Activated CD4-positive, alpha-beta memory T cell treated with anti-CD3 and anti-CD28 coated beads for 36 hours (primary cell): ENCODE results near the gene IL1R2. TPM values are rescaled to one million over a fixed set of nuclear protein-coding genes. Genes with fewer than 3 reads are reported as not detected.

ENCODE experiments used
- CTCF ChIA-PET: fragments of 350-600 bp; sonication (Branson Sonifier 250); formaldehyde crosslinking; loops from one replicate; lab custom pipeline; 2021; ENCODE audit warnings: antibody characterized with exemption, inconsistent platforms; lab: Charles Lee
- POLR2A ChIA-PET: fragments of 350-600 bp; sonication (Branson Sonifier 250); formaldehyde crosslinking; loops from one replicate; lab custom pipeline; 2021; ENCODE audit warnings: antibody characterized with exemption; lab: Charles Lee
- DNase-seq: peaks from one replicate; pipeline ENCODE4 v3.0.0-alpha.2; 2020
- H3K27ac Mint-ChIP-seq: one replicate; pipeline ENCODE4 v1.8.0; 2021; ENCODE audit warnings: mixed read lengths
- H3K27me3 Mint-ChIP-seq: one replicate; pipeline ENCODE4 v1.8.0; 2021; ENCODE audit warnings: mixed read lengths
- H3K36me3 Mint-ChIP-seq: one replicate; pipeline ENCODE4 v1.8.0; 2021; ENCODE audit warnings: mixed read lengths
- H3K4me1 Mint-ChIP-seq: one replicate; pipeline ENCODE4 v1.8.0; 2021; ENCODE audit warnings: low read depth, mixed read lengths
- H3K4me3 Mint-ChIP-seq: one replicate; pipeline ENCODE4 v1.8.0; 2021; ENCODE audit warnings: mild to moderate bottlenecking, mixed read lengths
- H3K9me3 Mint-ChIP-seq: one replicate; pipeline ENCODE4 v1.8.0; 2021; ENCODE audit warnings: mixed read lengths
- intact Hi-C: fragments of 100-400 bp; cut with micrococcal nuclease; formaldehyde crosslinking; loops from one replicate; pipeline ENCODE4 v1.15.1; 2023
- total RNA-seq, 2 experiments: library from RNA; stranded (reverse); gene quantifications; one replicate each; pipeline ENCODE4 v1.2.3, GENCODE V29; 2021

The IL1R2 gene, protein sequence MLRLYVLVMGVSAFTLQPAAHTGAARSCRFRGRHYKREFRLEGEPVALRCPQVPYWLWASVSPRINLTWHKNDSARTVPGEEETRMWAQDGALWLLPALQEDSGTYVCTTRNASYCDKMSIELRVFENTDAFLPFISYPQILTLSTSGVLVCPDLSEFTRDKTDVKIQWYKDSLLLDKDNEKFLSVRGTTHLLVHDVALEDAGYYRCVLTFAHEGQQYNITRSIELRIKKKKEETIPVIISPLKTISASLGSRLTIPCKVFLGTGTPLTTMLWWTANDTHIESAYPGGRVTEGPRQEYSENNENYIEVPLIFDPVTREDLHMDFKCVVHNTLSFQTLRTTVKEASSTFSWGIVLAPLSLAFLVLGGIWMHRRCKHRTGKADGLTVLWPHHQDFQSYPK
- 10 to 100 TPM; 35.6 to 36.2 TPM for total RNA-seq

DNA sequence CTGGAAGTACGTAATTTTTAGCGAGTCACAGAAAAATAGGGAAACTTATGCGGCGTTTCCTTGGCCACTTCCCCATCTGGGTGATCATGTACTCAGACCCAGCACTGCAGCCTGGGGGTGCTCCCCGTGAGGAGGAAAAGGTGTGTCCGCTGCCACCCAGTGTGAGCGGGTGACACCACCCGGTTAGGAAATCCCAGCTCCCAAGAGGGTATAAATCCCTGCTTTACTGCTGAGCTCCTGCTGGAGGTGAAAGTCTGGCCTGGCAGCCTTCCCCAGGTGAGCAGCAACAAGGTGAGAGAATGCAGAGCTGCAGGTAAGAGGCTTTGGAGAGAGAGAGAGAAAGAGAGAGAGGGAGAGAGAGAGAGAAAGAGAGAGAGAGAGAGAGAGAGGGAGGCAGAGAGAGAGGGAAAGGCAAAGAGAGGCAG lies at the start of gene IL1R2:
Gene IL1R2, plus strand, starts transcription at position 240 of the 425 bp plus-strand sequence. CDS start 16,616 bp downstream, outside the sequence.
- Mint-ChIP-seq H3K9me3 (no peaks in the 10 kb centered on the region), H3K27me3 (peaks cover 25% of the 10 kb centered on the region), H3K4me1 (no peaks in the 10 kb centered on the region), H3K4me3 (no peak within 1 kb of the TSS), H3K27ac (no peak within 1 kb of the TSS), H3K36me3 (no peaks in the 10 kb centered on the region)
- DNase-seq, result no peak
- intact Hi-C loops, result no loop called here
- ChIA-PET CTCF (no interaction called here), POLR2A (no interaction called here)

DNA sequence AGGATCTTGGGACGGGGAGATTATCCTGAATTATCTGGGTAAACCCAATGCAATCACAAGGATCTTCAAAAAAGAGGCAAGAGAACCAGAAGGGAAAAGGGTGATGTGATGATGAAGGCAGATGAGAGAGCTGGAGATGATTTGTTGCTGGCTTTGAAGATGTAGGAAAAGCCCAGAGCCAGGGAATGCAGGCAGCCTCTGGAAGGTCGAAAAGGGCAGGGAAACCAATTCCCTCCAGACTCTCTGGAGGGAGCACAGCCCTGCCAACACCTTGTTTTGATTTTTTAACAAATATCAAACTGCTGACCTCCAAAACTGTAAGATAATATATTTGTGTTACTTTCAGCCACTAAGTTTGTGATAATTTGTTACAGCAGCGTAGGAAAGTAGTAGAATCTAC lies 48.9 kb upstream of the IL1R2 start:
- Mint-ChIP-seq H3K4me1 (no peaks in the 10 kb centered on the region), H3K27me3 (peaks cover 12% of the 10 kb centered on the region), H3K36me3 (peaks cover under 1% of the 10 kb centered on the region), H3K4me3 (no peak overlapping the region), H3K27ac (no peak overlapping the region), H3K9me3 (peaks cover 12% of the 10 kb centered on the region)
- POLR2A ChIA-PET, result no interaction called here
- CTCF ChIA-PET, result no interaction called here
- intact Hi-C loops, result no loop called here
- DNase-seq, result no peak

DNA sequence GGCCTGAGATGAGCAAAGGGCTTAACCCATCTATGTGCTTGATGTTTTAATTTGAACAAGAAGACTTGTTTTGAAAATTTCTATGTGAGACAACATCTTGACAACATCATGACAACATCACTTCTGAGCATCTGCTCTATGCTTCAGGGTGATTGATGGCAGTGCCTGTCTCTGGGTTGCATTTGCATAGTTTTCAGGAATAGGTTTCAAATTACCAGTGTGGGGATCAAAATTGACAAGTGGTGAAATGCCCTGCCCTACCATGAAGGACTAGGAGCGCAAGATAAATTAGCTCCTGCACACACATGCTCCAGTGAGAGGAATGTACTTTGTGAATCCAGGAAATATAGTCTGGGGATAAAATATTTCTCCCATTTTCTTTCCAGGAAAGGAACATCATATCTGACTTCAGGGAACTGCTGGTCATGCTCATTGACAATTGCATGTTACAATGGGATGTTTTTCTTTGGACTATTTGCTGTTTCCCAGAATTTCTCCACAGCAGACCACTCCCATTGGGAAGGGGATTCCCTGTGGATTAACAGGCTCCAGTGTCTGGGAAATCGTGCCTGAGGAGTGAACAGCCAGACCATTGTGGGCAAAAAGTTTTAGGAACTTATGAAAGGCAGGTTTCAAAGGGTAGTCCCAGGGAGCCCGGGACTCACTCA lies 45.3 kb upstream of the IL1R2 start:
- H3K36me3 Mint-ChIP-seq, result peaks cover 3% of the 10 kb centered on the region

DNA sequence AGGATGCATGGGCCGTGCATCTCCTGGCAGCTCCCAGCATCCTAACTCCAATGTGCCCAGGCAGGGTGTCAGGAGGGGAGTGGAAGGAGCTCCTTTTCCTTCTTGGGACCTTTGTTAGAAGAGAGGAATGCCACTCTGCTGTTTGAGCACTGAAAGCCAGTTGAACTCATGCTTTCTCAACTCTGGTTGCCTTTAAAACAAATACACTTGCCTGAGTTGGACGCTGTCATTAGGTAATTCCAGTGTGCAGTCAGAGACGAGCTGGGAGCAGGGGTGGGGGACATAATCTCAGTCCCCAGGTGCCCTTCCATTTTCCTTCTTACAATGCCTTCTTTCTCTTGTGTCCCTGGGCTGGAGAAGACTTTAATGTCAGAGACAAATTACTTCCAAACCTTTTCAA lies 44.4 kb upstream of the IL1R2 start:
- peaks cover 3% of the 10 kb centered on the region for H3K27me3 Mint-ChIP-seq
- H3K27ac Mint-ChIP-seq, result no peak overlapping the region
- H3K4me3 Mint-ChIP-seq, result no peak overlapping the region
- ChIA-PET CTCF (no interaction called here), POLR2A (no interaction called here)
- peaks cover 8% of the 10 kb centered on the region for H3K9me3 Mint-ChIP-seq
- intact Hi-C loops, result no loop called here
- peaks cover 7% of the 10 kb centered on the region for H3K4me1 Mint-ChIP-seq
- no peak for DNase-seq
- H3K36me3 Mint-ChIP-seq, result peaks cover 3% of the 10 kb centered on the region

More for the DNA sequence above, 45.3 kb upstream of the IL1R2 start:
- peaks cover 3% of the 10 kb centered on the region for H3K27me3 Mint-ChIP-seq
- intact Hi-C loops, result no loop called here
- ChIA-PET POLR2A (no interaction called here), CTCF (no interaction called here)
- peaks cover 4% of the 10 kb centered on the region for H3K4me1 Mint-ChIP-seq
- H3K4me3 Mint-ChIP-seq, result no peak overlapping the region
- H3K9me3 Mint-ChIP-seq, result peaks cover 8% of the 10 kb centered on the region
- DNase-seq, result no peak
- H3K27ac Mint-ChIP-seq, result no peak overlapping the region

DNA sequence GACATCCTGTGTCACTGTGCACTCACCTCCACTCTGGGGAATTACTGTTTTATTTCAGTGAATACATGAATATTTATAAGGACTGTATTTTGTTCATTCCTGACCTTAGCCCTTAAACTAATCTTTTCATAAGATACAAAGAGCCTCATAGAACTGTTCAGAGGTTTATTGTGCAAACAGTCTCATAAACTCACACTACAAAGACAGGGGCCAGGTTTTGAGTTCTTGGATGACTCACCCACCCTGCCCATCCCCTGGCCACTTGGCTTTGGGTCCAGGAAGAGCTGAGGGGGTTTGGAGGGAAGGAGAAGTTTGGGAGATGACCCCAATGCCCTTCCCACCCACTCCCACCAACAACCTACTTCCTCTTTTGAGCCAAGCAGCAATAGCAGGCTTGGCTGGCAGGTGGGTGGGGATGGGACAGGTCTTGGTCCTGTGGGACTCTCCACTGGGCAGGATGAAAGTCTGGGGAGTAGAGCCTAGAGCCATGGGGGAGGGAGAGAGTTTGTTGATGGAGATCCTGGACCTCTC lies 43.1 kb upstream of the IL1R2 start:
- Mint-ChIP-seq H3K27me3 (peaks cover 3% of the 10 kb centered on the region), H3K27ac (no peak overlapping the region), H3K36me3 (peaks cover 3% of the 10 kb centered on the region), H3K4me1 (peaks cover 8% of the 10 kb centered on the region), H3K9me3 (peaks cover 8% of the 10 kb centered on the region), H3K4me3 (no peak overlapping the region)
- CTCF ChIA-PET, result interaction anchor here (1.3 kb wide), 1 partner anchor 65 kb away, joined by 4 read pairs; no protein-coding TSS in a partner anchor
- DNase-seq, result no peak
- intact Hi-C loops, result no loop called here
- POLR2A ChIA-PET, result no interaction called here

DNA sequence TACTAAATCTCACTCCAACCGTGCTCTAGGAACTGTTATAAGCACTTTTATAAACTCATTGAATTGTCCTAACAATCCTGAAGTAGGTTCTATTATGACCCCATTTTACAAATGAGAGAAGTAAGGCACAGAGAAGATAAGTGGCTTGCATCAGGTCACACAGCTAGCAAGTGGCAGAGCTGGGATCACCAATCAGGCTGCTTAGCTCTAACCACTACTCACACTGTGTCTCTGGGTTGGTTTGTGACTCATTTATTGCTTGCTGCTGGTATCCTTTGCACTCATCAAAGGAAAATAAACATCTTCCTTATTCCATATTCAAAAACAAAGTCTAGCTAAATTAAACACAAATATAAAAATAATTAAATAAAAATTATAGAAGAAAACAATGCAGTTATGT lies 42.5 kb upstream of the IL1R2 start:
- CTCF ChIA-PET, result interaction anchor here (1.3 kb wide), 1 partner anchor 65 kb away, joined by 4 read pairs; no protein-coding TSS in a partner anchor
- no peak overlapping the region for H3K4me3 Mint-ChIP-seq

DNA sequence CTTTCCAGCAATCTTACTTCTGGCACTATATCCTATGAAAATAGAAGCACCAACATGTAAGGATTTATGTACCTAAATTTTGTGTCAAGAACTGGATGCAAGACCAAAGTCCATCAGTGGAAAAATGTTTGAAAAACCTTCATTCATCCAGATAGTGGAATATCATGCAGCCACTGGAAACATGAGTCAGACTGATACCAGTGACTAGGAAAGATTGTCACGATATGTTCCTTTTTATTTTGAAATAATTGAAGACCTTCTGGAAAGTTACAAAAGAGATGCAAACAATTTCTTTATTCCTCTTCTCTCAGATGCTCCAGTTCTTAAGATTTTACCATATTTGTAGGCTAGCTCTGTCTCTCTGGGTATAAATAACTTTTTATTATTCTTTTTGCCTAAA lies 40.5 kb upstream of the IL1R2 start:
- CTCF ChIA-PET, result no interaction called here
- Mint-ChIP-seq H3K9me3 (peaks cover 8% of the 10 kb centered on the region), H3K4me1 (peaks cover 8% of the 10 kb centered on the region), H3K36me3 (peaks cover 3% of the 10 kb centered on the region), H3K27ac (no peak overlapping the region), H3K27me3 (no peaks in the 10 kb centered on the region), H3K4me3 (no peak overlapping the region)
- no peak for DNase-seq
- POLR2A ChIA-PET, result no interaction called here
- intact Hi-C loops, result no loop called here

More for the DNA sequence above, 42.5 kb upstream of the IL1R2 start:
- Mint-ChIP-seq H3K9me3 (peaks cover 8% of the 10 kb centered on the region), H3K27me3 (peaks cover 3% of the 10 kb centered on the region), H3K4me1 (peaks cover 8% of the 10 kb centered on the region), H3K36me3 (peaks cover 3% of the 10 kb centered on the region), H3K27ac (no peak overlapping the region)
- intact Hi-C loops, result no loop called here
- peak; percentile 30 for DNase-seq
- POLR2A ChIA-PET, result no interaction called here

DNA sequence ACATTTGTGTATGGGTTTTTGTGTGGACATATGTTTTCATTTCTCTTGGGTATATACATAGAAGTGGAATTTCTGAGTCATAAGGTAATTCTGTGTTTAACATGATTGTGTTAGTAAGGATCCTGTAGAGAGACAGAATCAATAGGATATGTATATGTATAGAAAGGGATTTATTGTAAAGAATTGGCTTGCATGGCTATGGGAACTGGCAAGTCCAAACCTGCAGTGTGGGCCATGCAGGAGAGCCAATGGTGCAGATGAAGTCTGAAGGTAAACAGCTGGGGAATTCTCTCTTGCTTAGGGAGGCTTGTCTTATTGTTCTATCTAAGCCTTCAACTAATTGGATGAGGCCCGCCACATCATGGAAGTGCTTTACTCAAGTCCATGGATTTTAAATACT lies 39.2 kb upstream of the IL1R2 start:
- peaks cover 3% of the 10 kb centered on the region for H3K36me3 Mint-ChIP-seq
- POLR2A ChIA-PET, result no interaction called here
- no peak for DNase-seq
- intact Hi-C loops, result no loop called here
- CTCF ChIA-PET, result no interaction called here
- H3K9me3 Mint-ChIP-seq, result peaks cover 12% of the 10 kb centered on the region
- H3K4me3 Mint-ChIP-seq, result no peak overlapping the region
- H3K4me1 Mint-ChIP-seq, result peaks cover 8% of the 10 kb centered on the region
- no peaks in the 10 kb centered on the region for H3K27me3 Mint-ChIP-seq
- H3K27ac Mint-ChIP-seq, result no peak overlapping the region

DNA sequence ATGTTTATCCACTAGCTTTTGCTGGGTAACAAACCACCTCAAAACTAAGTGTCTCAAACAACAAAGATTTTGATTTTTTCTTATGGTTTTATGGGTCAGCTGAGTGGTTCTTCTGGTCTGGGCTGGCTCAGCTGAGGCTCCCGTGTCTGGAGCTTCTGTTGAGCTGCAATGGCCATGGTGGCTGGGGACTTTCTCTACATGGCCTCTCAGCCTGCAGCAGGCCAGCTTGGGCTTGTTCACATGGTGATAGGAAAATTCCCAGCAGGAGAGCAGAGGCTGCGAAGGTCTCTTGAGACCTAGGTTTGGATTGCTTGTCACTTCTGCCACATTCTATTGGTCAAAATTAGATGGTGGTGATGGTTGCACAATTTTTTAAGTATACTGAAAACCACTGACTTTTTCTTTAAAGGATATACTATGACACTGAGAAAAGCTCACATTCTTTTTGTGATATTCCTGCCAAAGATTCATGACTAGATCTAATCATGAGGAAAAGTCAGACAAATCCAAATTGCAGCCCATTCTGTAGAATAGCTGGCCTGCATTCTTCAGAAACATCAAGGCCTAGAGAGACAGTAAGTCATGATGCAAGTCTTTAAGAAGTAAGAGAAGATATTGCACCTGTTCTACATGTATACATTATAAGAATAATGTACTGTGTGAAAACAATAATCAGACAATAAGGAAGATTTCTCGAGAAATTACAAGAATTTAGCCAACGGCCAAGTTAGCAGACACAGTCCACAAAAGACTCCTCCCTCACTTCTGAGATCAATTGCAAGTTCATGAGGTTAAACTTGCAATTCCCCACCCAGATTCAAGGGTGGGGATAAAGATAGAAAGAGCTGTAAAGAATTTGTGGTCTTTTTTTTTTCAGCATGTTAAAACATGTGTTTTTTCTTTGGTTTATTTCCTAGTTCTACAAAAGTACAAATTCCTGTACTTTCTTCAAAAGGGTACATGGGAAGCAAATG lies 35.0 kb upstream of the IL1R2 start:
- DNase-seq, result no peak
- Mint-ChIP-seq H3K4me3 (no peak overlapping the region), H3K4me1 (peaks cover 8% of the 10 kb centered on the region), H3K9me3 (peaks cover 10% of the 10 kb centered on the region), H3K36me3 (no peaks in the 10 kb centered on the region), H3K27ac (no peak overlapping the region), H3K27me3 (no peaks in the 10 kb centered on the region)
- intact Hi-C loops, result no loop called here
- ChIA-PET POLR2A (no interaction called here), CTCF (no interaction called here)

DNA sequence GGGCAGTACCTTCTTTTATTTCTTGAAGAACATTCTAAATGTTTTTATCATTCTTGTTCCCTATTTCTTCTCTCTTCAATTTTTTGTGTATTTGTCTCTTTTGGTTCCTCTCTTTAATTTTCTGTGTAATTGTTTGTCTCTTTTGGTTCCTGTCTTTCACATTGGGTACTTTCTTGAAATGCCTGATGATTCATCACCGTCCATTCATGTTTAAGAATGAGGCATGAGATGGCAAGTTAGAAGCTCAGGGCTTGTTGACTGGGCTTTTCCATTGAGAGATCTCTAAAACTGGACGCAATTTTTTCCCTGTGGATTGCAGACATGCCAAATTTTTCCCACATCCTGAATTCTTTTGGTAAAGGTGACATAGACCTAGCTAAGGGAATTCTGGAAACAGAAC lies 33.7 kb upstream of the IL1R2 start:
- Mint-ChIP-seq H3K4me1 (peaks cover 4% of the 10 kb centered on the region), H3K27me3 (no peaks in the 10 kb centered on the region), H3K27ac (no peak overlapping the region), H3K36me3 (no peaks in the 10 kb centered on the region), H3K9me3 (peaks cover 10% of the 10 kb centered on the region), H3K4me3 (no peak overlapping the region)
- intact Hi-C loops, result no loop called here
- ChIA-PET CTCF (no interaction called here), POLR2A (no interaction called here)
- no peak for DNase-seq

DNA sequence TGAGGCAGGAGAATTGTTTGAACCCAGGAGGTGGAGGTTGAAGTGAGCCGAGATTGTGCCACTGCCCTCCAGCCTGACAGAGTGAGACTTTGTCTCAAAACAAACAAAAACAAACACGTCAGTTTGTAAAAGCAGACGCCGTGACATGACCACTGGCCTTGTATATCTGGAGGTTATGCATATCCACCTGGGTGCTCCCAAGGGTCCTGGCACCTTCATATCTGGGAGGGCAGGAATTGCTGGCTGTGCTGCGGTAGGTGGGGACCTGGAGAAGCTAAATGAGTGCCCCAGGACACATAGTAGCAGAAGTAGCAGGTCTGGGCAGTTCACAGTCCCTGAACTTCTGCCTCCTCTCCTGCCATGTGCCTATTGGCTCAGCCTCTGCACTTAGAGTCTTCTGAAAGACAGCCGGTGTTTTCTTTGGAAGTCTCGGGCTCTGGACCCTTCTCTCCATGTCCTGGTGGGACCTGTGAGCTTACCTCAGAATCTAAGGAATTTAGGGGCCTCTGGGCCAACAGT lies 30.9 kb upstream of the IL1R2 start:
- Mint-ChIP-seq H3K4me1 (peaks cover 4% of the 10 kb centered on the region), H3K27ac (no peak overlapping the region), H3K9me3 (peaks cover 10% of the 10 kb centered on the region), H3K4me3 (no peak overlapping the region), H3K36me3 (no peaks in the 10 kb centered on the region), H3K27me3 (no peaks in the 10 kb centered on the region)
- no peak for DNase-seq
- intact Hi-C loops, result no loop called here
- ChIA-PET POLR2A (no interaction called here), CTCF (no interaction called here)
